SJCRH30 (cell line): ENCODE measurements around the gene LRRFIP2. TPM values are rescaled to one million over a fixed set of nuclear protein-coding genes. Genes with fewer than 3 reads are reported as not detected.
"Not testable (repeated sequence)": the region's sequence is repeated elsewhere in the genome, so short reads cannot be mapped to it uniquely, and the experiment has no call there.

Experiments
- DNase-seq, 2 experiments: peaks; one replicate each; pipeline ENCODE4 v3.0.0-alpha.2; 2015 to 2020
- H3K27ac ChIP-seq: fragments of 250-450 bp; sonication (Bioruptor Pico); 2 replicates; pipeline ENCODE4 v1.5.1; 2020; ENCODE audit warnings: mild to moderate bottlenecking, moderate library complexity
- H3K27me3 ChIP-seq: fragments of 250-450 bp; sonication (Bioruptor Pico); 2 replicates; pipeline ENCODE4 v1.5.1; 2020; ENCODE audit warnings: mild to moderate bottlenecking, moderate library complexity
- H3K36me3 ChIP-seq: fragments of 250-450 bp; sonication (Bioruptor Pico); 2 replicates; pipeline ENCODE4 v1.5.1; 2020; ENCODE audit warnings: mild to moderate bottlenecking, moderate library complexity
- H3K4me1 ChIP-seq: fragments of 250-450 bp; sonication (Bioruptor Pico); 2 replicates; pipeline ENCODE4 v1.5.1; 2020; ENCODE audit warnings: mild to moderate bottlenecking, moderate library complexity
- H3K4me3 ChIP-seq: fragments of 250-450 bp; sonication (Bioruptor Pico); 2 replicates; pipeline ENCODE4 v1.5.1; 2020; ENCODE audit warnings: mild to moderate bottlenecking, moderate library complexity
- H3K9me3 ChIP-seq: fragments of 250-450 bp; sonication (Bioruptor Pico); replicated peaks from 2 replicates; pipeline ENCODE4 v1.5.1; 2020; ENCODE audit warnings: mild to moderate bottlenecking, moderate library complexity
- total RNA-seq: library from RNA; depleted of rRNA; stranded (reverse); fragments of >200 nt; shearing (Covaris generic); gene quantifications from 2 replicates; pipeline ENCODE4 v1.2.3, GENCODE V29; 2014

The LRRFIP2 gene
- total RNA-seq, 1 experiment from 2014 or later: 34.5 TPM

- DNase-seq: no peak
- H3K36me3 ChIP-seq: peaks cover 3% of the 10 kb centered on the region; the same call in 1 of the 2 replicates
These were observed 106.8 kb downstream of the LRRFIP2 start for GRCh38 chr3:37067577-37067976.

GRCh38 chr3:37064747-37065146, 109.6 kb downstream of the LRRFIP2 start:
- Histone ChIP-seq H3K9me3 (no peaks in the 10 kb centered on the region), H3K4me1 (no peaks in the 10 kb centered on the region), H3K36me3 (peaks cover 3% of the 10 kb centered on the region; the same call in 1 of the 2 replicates), H3K27ac (no peak overlapping the region), H3K27me3 (no peaks in the 10 kb centered on the region), H3K4me3 (no peak overlapping the region)
- DNase-seq: no peak

More at GRCh38 chr3:37067577-37067976, 106.8 kb downstream of the LRRFIP2 start:
- Histone ChIP-seq H3K27ac (no peak overlapping the region), H3K4me1 (peaks cover 10% of the 10 kb centered on the region), H3K27me3 (no peaks in the 10 kb centered on the region), H3K9me3 (no peaks in the 10 kb centered on the region), H3K4me3 (no peak overlapping the region)

GRCh38 chr3:37058117-37058516, 116.3 kb downstream of the LRRFIP2 start:
- Histone ChIP-seq H3K27me3 (no peaks in the 10 kb centered on the region), H3K4me1 (peaks cover 10% of the 10 kb centered on the region), H3K36me3 (peaks cover 22% of the 10 kb centered on the region), H3K4me3 (no peak overlapping the region), H3K27ac (no peak overlapping the region), H3K9me3 (no peaks in the 10 kb centered on the region)
- no peak for DNase-seq

GRCh38 chr3:37056826-37057225, 117.6 kb downstream of the LRRFIP2 start:
- Histone ChIP-seq H3K9me3 (no peaks in the 10 kb centered on the region), H3K4me3 (no peak overlapping the region), H3K4me1 (peaks cover 10% of the 10 kb centered on the region), H3K36me3 (peaks cover 24% of the 10 kb centered on the region), H3K27me3 (no peaks in the 10 kb centered on the region), H3K27ac (no peak overlapping the region)
- no peak for DNase-seq

- not testable (repeated sequence) for H3K4me3 ChIP-seq, H3K27me3 ChIP-seq, H3K27ac ChIP-seq, DNase-seq, H3K9me3 ChIP-seq
- Histone ChIP-seq H3K4me1 (peaks cover 10% of the 10 kb centered on the region), H3K36me3 (peaks cover 34% of the 10 kb centered on the region)
These were observed 119.3 kb downstream of the LRRFIP2 start for GRCh38 chr3:37055077-37055476.

- Histone ChIP-seq H3K4me1 (peaks cover 10% of the 10 kb centered on the region), H3K4me3 (no peak overlapping the region), H3K27me3 (no peaks in the 10 kb centered on the region), H3K36me3 (peaks cover 41% of the 10 kb centered on the region), H3K9me3 (no peaks in the 10 kb centered on the region), H3K27ac (no peak overlapping the region)
- DNase-seq: peak in 1 of 2 experiments; percentile 43
These were observed 120.0 kb downstream of the LRRFIP2 start for GRCh38 chr3:37054370-37054769.

GRCh38 chr3:37053753-37054152, 120.6 kb downstream of the LRRFIP2 start:
- Histone ChIP-seq H3K9me3 (no peaks in the 10 kb centered on the region), H3K27me3 (no peaks in the 10 kb centered on the region), H3K4me1 (peaks cover 10% of the 10 kb centered on the region), H3K4me3 (no peak overlapping the region), H3K36me3 (peaks cover 44% of the 10 kb centered on the region), H3K27ac (no peak overlapping the region)
- DNase-seq: no peak

- peaks cover 10% of the 10 kb centered on the region for H3K4me1 ChIP-seq
- H3K4me3 ChIP-seq: no peak overlapping the region
- no peaks in the 10 kb centered on the region for H3K27me3 ChIP-seq
- no peak for DNase-seq
- no peaks in the 10 kb centered on the region for H3K9me3 ChIP-seq
- H3K27ac ChIP-seq: no peak overlapping the region
- peaks cover 44% of the 10 kb centered on the region for H3K36me3 ChIP-seq
These were observed 121.0 kb downstream of the LRRFIP2 start for GRCh38 chr3:37053337-37053736.

- Histone ChIP-seq H3K4me1 (peaks cover 10% of the 10 kb centered on the region), H3K4me3 (no peak overlapping the region), H3K9me3 (no peaks in the 10 kb centered on the region), H3K27ac (no peak overlapping the region), H3K36me3 (peaks cover 39% of the 10 kb centered on the region), H3K27me3 (no peaks in the 10 kb centered on the region)
- DNase-seq: no peak
These were observed 121.5 kb downstream of the LRRFIP2 start for GRCh38 chr3:37052860-37053259.

GRCh38 chr3:37050282-37050681, 124.1 kb downstream of the LRRFIP2 start:
- H3K27ac ChIP-seq: no peak overlapping the region
- H3K9me3 ChIP-seq: no peaks in the 10 kb centered on the region
- H3K4me1 ChIP-seq: peaks cover 10% of the 10 kb centered on the region
- H3K36me3 ChIP-seq: peaks cover 41% of the 10 kb centered on the region
- H3K4me3 ChIP-seq: no peak overlapping the region
- H3K27me3 ChIP-seq: no peaks in the 10 kb centered on the region
- no peak for DNase-seq

GRCh38 chr3:37042712-37043111, 131.7 kb downstream of the LRRFIP2 start:
- H3K27me3 ChIP-seq, H3K9me3 ChIP-seq, H3K4me1 ChIP-seq, H3K4me3 ChIP-seq, DNase-seq, H3K27ac ChIP-seq: not testable (repeated sequence)
- H3K36me3 ChIP-seq: peaks cover 26% of the 10 kb centered on the region

- Histone ChIP-seq H3K36me3 (peaks cover 28% of the 10 kb centered on the region), H3K27ac (no peak overlapping the region), H3K4me1 (no peaks in the 10 kb centered on the region), H3K9me3 (no peaks in the 10 kb centered on the region), H3K4me3 (no peak overlapping the region), H3K27me3 (no peaks in the 10 kb centered on the region)
- DNase-seq: no peak
These were observed 132.7 kb downstream of the LRRFIP2 start for GRCh38 chr3:37041546-37042195.

- Histone ChIP-seq H3K27me3 (no peaks in the 10 kb centered on the region), H3K4me1 (no peaks in the 10 kb centered on the region), H3K36me3 (peaks cover 36% of the 10 kb centered on the region), H3K9me3 (no peaks in the 10 kb centered on the region), H3K4me3 (no peak overlapping the region), H3K27ac (no peak overlapping the region)
- DNase-seq: no peak
These were observed 134.2 kb downstream of the LRRFIP2 start for GRCh38 chr3:37040231-37040630.

GRCh38 chr3:37039161-37039846, 135.1 kb downstream of the LRRFIP2 start:
- Histone ChIP-seq H3K9me3 (no peaks in the 10 kb centered on the region), H3K27ac (no peak overlapping the region), H3K4me1 (no peaks in the 10 kb centered on the region), H3K36me3 (peaks cover 40% of the 10 kb centered on the region), H3K27me3 (no peaks in the 10 kb centered on the region), H3K4me3 (no peak overlapping the region)
- no peak for DNase-seq

- no peak overlapping the region for H3K4me3 ChIP-seq
- peaks cover 48% of the 10 kb centered on the region for H3K36me3 ChIP-seq
- no peak overlapping the region for H3K27ac ChIP-seq
- H3K9me3 ChIP-seq: no peaks in the 10 kb centered on the region
- H3K4me1 ChIP-seq: no peaks in the 10 kb centered on the region
- H3K27me3 ChIP-seq: no peaks in the 10 kb centered on the region
- DNase-seq: no peak
These were observed 137.0 kb downstream of the LRRFIP2 start for GRCh38 chr3:37037352-37037751.

- Histone ChIP-seq H3K27me3 (no peaks in the 10 kb centered on the region), H3K4me3 (no peak overlapping the region), H3K4me1 (no peaks in the 10 kb centered on the region), H3K9me3 (no peaks in the 10 kb centered on the region), H3K36me3 (peaks cover 34% of the 10 kb centered on the region), H3K27ac (no peak overlapping the region)
- no peak for DNase-seq
These were observed 141.4 kb downstream of the LRRFIP2 start for GRCh38 chr3:37032961-37033360.
